NCI-H1092 treated with DMSO at 0.1 percent for 48 hours (cell line): ENCODE measurements around the gene MAFG.
"Not testable (repeated sequence)": the region's sequence is repeated elsewhere in the genome, so short reads cannot be mapped to it uniquely, and the experiment has no call there.

Experiments used
- DNase-seq: peaks from one replicate; lab custom pipeline; 2025; lab: John Stamatoyannopoulos, UW

The MAFG gene

DNA sequence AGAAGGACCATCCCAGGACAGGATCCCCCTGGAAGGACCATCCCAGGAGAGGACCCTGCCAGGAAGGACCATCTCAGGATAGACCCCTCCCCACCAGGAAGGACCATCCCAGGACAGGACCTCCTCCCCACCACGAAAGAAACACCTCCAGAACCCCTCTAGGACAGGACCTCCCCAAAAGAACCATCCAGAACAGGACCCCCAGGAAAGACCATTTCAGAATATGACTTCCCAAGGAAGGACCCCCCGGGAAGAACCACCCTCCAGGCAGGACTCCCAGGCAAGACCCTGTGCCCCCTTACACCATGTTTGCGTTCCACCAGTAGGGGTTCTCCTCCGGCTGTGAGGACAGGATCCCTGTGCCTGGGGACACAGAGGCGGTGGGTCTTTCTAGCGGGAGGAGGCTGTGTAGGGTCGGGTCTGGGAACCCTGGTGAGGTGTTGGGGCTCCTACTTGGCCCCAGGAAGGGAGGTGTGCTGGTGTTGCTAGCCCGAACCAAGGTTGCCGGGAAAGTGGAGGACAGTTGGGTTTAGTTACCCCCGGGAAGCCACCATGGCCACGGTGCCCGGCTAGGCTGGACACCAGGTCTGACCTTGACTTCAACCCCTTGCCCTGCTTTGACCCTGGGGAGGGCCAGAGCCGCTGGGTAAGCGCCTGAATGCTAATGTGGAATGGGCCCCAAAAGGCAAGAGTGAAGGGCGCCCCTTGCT lies 31.3 kb upstream of the MAFG start:
- no peak for DNase-seq

- no peak for DNase-seq
Observed at GRCh38 chr17:81957691-81958432, 30.3 kb upstream of the MAFG start.

- no peak for DNase-seq
Observed at GRCh38 chr17:81956607-81957589, 29.4 kb upstream of the MAFG start.

DNA sequence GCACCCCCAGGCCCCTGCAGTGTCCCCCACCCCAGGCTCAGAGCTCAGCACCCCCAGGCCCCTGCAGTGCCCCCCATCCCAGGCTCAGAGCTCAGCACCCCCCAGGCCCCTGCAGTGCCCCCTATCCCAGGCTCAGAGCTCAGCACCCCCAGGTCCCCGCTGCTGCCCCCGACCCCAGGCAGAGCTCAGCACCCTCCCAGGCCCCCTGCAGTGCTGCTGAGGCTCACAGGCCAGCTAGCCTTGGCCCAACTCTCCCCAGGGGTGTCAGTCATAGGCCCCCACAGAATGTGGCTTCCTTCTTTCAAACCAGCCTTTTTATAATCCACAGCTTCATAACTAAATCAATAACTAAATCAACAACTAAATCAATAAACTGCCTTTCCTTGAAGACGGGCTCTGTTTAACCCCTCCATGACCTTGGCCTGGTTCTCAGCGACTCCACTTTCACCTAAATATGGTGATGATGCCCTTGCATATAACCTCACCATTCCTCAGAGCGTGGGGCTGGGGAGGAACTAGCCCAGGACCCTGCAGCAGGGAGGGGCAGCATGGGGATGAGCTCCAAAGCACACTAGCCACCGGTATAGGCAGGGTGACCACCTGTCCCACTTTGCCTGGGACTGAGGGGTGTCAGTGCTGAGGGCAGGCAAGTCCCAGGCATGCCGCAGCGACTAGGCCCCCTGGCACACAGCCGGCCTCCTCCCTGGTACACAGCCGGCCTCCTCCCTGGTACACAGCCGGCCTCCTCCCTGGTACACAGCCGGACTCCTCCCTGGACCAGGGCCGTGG lies 28.4 kb upstream of the MAFG start:
- DNase-seq: no peak

- DNase-seq: no peak
Observed at GRCh38 chr17:81955058-81955681, 27.6 kb upstream of the MAFG start.

DNA sequence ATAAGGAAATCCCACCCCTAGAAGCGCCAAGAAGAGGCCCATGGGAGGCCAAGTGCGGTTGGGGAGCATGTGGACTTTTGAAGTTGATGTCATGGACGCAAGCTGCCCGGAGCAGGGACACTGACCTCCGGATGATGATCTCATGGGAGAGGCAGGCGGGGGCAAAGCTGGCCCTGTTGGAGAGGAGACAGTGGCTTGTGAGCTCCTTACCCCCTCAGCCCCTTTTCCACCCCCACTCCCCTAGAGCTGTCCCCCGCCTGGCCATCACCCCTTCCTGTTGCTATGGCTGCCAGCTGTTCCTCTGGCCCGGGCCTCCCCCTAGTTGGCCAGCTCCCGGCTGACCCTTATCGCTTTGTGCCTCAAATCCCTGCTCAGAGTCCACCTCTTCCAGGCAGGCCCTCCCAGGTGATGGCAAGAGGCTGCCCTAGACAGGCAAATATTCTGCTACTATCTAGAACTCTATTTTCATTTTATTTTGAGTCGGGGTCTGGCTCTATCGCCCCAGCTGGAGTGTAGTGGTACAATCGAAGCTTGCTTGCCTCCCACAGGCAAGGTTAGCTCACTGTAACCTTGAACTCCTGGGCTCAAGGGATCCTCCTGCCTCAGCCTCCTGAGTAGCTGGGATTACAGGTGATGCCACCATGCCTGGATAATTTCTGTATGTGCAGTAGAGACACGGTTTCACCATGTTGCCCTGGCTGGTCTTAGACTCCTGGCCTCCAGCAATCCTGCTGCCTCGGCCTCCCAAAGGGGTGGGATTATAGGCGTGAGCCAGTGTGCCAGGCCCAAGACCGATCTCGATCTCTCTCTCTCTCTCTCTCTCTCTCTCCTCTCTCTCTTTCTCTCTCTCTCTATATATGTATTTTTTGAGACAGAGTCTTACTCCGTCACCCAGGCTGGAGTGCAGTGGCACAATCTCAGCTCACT lies 26.9 kb upstream of the MAFG start:
- no peak for DNase-seq

DNA sequence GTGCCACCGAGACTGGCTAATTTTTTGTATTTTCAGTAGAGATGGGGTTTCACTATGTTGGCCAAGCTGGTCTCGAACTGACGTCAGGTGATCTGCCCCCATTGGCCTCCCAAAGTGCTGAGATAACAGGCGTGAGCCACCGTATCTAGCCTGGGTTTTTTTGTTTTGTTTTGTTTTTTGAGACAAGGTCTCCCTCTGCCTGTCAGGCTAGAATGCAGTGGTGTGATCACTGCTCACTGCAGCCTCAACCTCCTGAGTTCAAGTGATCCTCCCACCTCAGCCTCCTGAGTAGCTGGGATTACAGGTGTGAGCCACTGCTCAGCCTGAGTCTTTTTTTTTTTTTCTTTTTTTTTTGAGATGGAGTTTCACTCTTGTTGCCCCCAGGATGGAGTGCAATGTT lies 25.9 kb upstream of the MAFG start:
- not testable (repeated sequence) for DNase-seq

GRCh38 chr17:81952792-81953228 lies 25.3 kb upstream of the MAFG start:
- no peak for DNase-seq

- no peak for DNase-seq
Observed at GRCh38 chr17:81951785-81952684, 24.5 kb upstream of the MAFG start.

DNA sequence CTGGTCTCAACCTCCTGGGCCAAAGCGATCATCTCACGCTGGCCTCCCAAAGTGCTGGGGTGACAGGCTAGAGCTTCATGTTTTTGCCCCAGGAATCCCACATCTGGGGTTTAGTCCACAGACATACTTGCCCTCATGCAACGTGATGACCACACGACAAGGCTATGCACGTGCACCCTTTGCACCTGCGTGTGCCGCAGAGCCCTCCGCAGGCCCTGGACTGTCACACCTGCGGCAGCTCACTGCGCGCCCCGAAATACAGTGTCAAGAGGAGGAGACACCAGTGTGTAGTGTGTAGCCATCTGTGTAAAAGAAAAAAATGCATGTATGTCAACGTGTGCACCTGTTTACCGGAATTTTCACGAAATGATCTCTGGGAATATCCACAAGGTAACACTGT lies 23.0 kb upstream of the MAFG start:
- DNase-seq: no peak

DNA sequence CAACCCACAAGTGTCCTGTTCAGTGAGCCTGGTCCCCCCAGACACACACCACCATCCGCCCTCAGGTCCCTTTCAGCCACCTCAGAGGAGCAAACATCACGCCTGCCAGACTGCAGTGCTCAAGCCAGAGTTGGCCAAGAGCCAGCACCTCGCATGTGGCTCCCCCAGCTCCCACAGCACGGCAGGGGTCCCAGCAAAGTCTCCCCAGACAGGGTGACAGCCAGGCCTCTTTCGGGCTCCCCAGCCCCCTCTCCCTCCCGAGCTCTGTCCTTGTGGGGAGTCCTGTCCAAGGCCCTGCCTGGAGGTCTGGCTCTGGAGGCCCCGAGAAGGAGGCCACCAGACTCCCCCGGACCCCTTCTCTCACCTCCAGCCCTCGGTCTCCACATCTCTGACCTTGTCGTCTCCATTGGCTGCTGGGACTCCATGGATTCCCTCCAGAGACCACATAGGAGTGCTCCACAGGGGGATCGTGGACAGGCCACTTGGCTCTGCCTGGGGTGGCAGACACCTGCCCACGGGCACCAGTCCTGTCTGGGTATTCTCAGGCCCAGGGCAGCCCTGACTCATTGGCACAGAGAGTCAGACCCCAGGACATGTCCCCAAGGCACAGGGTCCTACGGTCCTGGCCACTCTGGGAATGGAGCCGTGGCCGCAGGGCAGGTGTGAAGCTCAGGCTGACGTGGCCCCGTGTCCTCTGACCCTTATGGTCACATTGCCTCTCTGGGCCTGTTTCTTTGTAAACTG lies 21.3 kb upstream of the MAFG start:
- DNase-seq: no peak

GRCh38 chr17:81947189-81947588 lies 19.7 kb upstream of the MAFG start, which contains the start of gene MYADML2:
Gene MYADML2, minus strand, starts transcription at chr17:81947233. Its CDS starts 5,492 bp downstream, at chr17:81941741.
- no peak for DNase-seq

DNA sequence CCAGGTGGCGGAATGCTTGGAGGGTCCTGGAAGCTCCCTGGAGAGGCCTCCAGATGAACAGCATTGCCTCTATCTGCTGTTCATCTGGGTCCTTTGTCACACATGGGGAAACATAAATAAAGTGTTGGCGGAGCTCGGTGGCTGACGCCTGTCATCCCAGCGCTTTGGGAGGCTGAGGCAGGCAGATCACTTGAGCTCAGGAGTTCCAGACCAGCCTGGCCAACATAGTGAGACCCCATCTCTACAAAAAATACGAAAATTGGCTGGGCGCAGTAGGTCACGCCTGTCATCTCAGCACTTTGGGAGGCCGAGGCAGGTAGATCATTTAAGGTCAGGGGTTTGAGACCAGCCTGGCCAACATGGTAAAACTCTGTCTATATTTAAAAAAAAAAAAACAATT lies 17.3 kb upstream of the MAFG start:
- no peak for DNase-seq

DNA sequence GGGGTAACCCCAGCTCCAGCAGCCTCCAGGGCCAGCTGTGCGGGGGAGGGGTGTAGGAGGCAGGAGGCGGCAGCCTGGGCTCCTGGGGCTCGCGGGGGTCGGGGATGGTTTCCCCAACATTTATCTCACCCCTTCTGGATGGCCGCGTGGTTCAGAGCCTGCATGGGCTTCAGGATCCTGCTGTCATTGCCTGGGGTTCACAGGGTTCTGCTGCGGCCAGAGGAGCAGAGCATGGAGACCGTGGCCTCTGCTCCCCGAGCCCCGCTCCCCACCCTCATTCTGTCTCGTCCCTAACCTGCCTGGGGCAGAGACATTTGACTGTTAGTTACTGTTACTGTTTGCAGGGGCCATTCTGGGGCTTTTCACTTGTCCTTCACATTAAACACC lies 14.6 kb upstream of the MAFG start:
- no peak for DNase-seq

- DNase-seq: peak; percentile 23
Observed at GRCh38 chr17:81941484-81942166, 14.1 kb upstream of the MAFG start.

- no peak for DNase-seq
Observed at GRCh38 chr17:81940538-81941483, 13.3 kb upstream of the MAFG start.
